Right lobe of liver (tissue), 4 donors: ENCODE measurements around the gene FBXO31.

Source experiments
- CTCF ChIP-seq, 4 donors: fragments of 200-600 bp in 3 of 4; fragments of 450-650 bp in 1 of 4; IDR thresholded peaks; one replicate each; pipeline versions ENCODE4 v1.5.1 to v1.8.0; 2016 to 2022; ENCODE audit warnings: antibody characterized with exemption in 4 of 4, mild to moderate bottlenecking in 2 of 4
- POLR2A ChIP-seq: fragments of 450-650 bp; IDR thresholded peaks from one replicate; pipeline ENCODE4 v1.6.1; 2017; ENCODE audit warnings: antibody characterized with exemption, mild to moderate bottlenecking
- donor health status: DM: no; HTN: no; CAD: no.
- donor health status: DM: no; HTN: no; CAD: no.
- donor health status: DM: no; HTN: yes; CAD: no.

GRCh38 chr16:87330257-87330624, 53.3 kb downstream of the FBXO31 start:
- TF ChIP-seq CTCF (IDR thresholded peaks at IDR 0.05), result no peak
- no peak for TF ChIP-seq POLR2A
